NCI-H345 (cell line): ENCODE data around the gene DHRS12.

Source experiments
- DNase-seq: peaks from one replicate; lab custom pipeline; 2025; lab: John Stamatoyannopoulos, UW

DHRS12 gene, protein sequence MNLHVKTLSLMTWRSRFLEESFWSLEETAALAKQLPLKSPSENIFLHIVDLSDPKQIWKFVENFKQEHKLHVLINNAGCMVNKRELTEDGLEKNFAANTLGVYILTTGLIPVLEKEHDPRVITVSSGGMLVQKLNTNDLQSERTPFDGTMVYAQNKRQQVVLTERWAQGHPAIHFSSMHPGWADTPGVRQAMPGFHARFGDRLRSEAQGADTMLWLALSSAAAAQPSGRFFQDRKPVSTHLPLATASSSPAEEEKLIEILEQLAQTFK

DNA sequence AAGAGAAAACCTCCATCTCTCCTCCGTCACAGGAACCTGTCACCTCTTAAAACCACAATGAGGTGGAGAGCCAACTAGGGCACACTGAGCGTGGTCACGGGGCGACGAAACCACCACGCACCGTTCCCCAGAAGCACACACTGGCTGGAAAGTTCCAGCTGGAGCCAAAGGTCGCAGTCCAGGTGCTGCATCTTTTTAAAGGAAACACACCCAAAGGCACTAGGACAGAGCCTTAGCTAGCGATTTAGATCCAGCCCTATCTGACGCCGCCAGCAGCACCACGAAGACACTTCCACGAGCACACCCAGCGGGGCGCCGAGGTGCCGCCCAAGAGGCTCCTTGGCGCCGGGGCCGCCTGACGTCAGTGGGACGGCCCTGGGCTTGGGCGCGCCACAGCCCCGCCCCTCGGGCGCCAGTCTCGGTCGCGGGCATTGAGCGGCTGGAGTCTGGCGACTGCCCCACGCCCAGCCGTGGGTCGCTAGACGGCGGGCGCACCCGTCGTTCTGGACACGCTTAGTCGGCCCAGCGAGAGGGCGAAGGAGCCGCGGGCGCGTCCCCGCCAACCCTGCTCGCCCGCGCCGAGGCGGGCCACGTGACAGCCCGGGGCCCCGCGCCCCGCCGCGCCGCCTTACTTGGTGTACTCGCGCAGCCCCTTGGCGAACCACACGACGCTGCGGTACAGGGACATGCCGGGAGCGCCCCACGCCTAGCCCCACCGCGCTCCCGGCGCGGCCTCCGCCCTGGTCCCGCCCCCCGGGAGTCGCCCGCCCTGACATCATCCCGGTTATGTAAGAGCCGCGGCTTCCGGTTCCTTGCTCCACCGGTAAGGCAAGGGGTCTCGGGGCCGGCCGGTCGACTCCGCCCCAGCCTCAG lies at the start of gene DHRS12:
DHRS12 (minus strand) TSS at position 742 of the 873 bp plus-strand sequence. CDS start 4,504 bp downstream, outside the sequence.
- peak; percentile 77 for DNase-seq

DNA sequence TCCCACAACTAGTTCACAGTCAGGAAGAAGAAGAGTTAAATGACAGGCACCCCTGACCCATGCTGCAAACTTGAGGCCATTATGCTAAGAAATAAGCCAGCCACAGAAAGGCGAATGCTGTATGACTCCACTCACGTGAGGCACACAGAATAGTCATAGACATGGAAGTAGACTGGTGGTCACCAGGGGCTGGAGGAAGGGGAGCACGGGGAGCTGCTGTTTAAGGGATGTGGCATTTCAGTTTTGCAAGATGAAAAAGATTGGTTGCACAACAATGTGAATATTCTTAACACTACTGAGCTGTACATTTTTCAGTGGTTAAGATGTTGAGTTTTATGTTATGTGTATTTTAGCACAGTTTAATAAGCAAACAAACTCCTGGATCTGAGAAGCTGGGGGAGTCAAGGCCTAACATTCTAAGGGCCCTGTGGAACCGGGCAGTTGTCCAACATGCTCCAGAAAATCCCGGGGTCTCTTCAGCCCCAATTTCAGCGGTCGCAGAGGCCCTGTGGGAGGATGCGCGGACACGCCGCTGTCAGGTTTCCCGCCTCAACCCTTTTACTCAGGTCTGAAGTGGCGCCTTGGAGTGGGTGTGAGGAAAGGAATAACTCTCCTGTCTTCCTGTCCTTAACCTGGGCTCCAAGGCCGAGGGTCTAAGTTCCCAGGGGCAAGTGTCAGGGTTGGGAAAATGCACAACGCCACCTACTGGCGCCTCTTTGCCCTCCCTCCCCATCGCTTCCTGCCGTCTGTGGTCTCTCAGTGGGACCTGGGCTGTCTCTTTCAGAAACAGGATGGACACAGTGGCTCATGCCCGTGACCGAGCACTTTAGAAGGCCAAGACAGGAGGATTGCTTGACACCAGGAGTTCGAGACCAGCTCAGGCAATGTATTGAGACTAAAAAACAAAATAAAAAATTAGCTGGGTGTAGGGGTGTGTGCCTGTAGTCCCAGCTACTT lies 45.5 kb upstream of the DHRS12 start:
- no peak for DNase-seq

DNA sequence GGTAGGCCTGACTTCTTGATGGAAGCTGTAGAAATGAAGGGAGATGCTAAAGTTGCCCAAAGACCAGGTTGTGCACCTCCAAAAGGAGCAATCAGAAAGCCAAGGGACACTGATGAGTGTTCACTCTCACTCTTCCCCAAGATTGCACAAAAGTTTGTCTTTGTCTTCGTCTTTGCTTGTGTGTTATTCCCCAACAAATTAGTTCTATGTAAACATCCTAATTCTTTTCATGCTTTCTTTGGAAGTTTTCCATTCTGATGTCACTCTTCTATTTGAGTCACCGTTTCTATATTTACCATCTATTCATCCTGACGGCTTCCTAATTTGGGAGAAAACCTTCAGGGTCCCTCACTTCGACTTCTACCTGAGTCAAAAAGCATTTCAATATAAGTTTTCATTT lies 44.7 kb upstream of the DHRS12 start:
- DNase-seq = no peak

- no peak for DNase-seq
These were observed 42.8 kb upstream of the DHRS12 start for GRCh38 chr13:51846756-51847155.

DNA sequence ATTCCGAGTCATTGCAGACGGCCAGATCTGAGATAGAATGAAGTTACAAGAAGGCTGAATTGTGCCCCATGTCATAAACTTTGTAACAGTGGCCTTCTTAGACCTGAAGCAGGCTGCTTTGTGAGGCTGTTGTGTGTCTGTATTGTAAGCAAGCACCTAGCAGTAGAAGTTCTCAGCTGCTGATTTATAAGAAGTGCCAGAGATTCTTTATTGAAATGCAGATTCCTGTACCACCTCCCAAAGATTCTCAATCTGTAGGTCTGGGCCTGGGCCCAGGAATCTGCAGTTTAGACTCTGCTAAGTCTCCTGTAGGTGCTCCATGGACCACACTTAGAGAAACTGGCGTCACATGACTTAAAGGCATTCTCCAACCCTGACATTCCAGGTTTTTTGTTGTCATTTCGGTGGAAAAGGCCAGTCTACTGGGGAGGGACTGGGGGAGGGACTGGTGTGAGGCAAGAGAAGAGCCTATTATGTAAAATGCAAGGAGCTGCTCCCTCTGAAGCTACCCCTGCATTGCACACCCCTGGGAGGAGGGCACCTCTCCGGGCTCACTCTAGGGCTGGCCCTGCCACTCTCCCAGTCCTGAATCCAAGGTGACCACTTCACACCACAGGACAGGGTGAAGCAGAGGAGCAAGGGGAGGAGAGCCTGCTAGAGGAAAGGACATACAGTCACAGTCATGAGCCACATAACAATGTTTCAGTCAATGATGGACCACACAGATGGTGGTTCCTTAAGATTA lies 41.8 kb upstream of the DHRS12 start:
- no peak for DNase-seq

GRCh38 chr13:51844862-51845573 lies 41.1 kb upstream of the DHRS12 start, which contains the start of gene TMEM272:
Gene TMEM272 (minus strand): TSS chr13:51845177. CDS start chr13:51838530, 6,647 bp downstream.
- DNase-seq = peak; percentile 21

DNA sequence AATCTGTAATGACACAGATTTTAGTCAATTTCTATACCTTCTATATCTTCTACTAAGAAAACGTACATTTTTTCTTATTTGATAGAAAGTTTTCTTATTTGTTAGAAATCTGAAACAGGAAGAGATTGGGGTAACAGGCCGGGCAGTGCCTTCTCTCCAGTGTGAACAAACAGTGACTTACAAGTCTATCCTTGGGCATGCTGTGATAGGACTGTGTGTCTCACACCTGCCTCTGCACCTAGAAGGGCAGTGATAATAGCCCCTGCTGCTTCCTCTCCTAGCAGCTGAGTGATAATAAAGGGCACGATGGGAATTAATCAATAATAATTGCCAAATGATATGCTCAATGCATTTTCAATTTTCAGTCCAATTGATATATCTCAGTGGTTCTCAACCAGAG lies 39.6 kb upstream of the DHRS12 start:
- DNase-seq = no peak

- no peak for DNase-seq
These were observed 37.8 kb upstream of the DHRS12 start for GRCh38 chr13:51841732-51842131.

DNA sequence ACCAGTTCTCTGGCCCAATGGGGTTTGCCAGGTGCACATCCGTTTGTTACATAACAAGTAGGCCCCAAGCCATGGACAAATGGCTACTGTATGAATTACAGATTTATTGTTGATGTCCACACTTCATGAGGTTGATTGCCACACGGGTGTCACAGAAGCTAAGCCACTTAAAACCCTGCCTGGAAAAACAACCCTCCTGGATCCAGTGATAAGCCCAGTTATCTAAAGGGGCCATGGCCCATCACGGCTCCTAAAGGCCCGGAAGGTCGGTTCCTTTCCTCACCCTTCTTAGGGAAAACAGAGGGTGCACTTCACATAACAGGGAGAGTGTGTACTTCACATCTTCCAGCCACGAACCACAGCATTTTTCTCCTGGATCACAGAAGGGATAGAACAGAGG lies 37.0 kb upstream of the DHRS12 start:
- DNase-seq = no peak

DNA sequence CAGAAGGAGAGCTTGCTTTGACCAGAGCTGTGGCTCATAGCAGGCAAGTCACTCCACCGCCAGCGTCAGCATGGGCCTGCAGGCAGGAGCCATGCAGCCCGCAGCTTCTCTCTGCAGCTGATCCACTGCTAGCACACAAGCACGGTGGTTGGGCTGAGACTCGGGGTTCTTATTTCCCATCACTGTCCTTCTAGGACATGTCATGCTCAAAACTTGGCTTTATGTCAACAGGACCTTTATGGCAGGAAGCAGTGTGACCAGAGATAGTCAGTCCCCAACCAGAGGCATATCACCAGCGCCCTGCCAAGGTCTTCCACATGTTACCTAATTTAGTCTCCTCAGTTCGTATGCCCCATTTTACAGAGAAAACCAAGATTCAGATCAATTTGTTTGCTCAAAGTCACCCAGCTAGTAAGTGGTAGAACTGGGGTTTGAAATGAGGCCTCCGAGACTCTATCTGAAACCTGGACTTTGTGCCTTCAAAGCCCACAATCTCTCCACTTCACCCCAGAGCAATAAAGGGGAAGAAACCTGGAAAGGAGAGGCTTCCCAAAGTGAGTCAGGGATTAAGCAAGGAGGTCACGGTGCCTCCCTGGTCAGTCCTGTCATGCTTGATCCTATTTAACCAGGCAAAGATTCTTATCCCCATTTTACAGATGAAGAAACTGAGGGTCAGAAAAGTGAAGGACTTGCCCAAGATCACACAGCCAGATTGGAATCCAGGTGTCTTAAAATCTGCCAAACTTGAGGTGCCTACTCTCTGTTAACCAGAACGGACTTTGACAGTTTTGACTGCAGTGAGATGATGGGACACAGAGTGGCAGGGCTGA lies 36.0 kb upstream of the DHRS12 start:
- no peak for DNase-seq

- no peak for DNase-seq
These were observed 34.4 kb upstream of the DHRS12 start for GRCh38 chr13:51838240-51838846.

GRCh38 chr13:51837016-51837415 lies 33.1 kb upstream of the DHRS12 start:
- no peak for DNase-seq

DNA sequence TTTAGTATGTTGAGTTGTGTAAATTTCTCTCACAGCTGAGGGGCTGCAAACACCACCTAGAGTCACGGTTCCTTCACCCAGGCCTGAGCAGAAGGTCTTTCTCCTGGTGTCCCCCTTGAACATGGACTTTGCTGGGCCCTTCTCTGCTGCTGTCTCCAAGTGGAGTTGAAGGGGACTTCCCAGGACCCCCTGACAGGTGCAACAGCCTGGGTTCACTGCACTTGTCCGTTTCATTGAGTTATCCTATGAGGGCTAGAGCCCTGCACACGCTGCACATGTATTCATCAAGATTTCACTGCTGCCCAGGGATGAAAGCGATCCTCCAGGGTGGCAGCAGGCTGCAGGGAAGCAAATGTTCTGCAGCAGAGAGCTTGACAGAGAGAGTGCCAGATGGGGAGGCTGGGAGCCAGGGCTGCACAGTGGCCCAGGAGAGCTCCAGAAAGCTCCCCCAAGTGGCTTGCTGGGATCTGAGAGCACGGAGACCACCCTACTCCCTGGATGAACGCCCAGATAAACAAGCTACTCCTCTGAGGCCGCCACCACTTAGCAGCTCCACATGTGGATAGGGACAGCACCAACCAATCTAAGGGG lies 30.7 kb upstream of the DHRS12 start:
- DNase-seq = no peak

DNA sequence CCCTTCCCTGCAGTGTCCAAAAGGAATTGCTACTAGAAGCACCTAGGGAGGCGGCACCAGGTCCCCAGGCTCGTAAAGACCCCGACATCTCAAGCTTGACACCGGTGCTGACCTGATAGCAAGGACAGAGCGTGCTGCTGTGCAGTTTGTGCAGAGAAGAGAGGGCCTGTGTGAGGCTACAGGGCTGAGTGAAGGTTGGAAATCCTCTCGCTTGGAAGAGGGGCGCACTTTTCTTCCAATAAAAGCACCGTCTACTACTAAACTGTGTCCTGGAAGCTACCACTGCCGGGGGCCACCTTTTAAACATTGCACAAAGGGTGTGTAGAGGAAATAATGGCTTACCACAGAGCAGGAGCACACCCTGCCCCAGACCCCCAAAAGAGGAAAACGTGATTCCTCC lies 30.0 kb upstream of the DHRS12 start:
- DNase-seq = no peak

- DNase-seq = no peak
These were observed 28.6 kb upstream of the DHRS12 start for GRCh38 chr13:51832471-51833152.

DNA sequence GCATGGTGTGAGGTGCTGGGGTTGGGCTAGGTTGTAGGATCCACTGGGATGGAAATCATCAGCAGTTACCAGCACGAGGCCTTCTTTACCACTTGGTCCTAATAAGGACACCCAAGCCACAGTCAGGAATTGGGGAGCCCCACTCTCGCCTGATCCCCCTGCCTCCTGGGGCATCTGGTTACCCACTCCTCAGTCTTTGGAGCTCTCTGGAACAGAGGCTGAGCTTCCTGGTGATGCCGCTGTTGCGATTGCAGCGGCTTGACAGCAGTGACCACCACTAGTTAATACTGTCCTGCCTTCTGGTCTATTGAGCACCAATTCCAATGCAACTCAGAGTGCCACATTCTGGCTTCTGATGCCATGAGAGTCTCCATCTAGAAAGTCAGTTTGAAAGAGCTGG lies 27.6 kb upstream of the DHRS12 start:
- DNase-seq = no peak

- no peak for DNase-seq
These were observed 25.6 kb upstream of the DHRS12 start for GRCh38 chr13:51829568-51829899.

DNA sequence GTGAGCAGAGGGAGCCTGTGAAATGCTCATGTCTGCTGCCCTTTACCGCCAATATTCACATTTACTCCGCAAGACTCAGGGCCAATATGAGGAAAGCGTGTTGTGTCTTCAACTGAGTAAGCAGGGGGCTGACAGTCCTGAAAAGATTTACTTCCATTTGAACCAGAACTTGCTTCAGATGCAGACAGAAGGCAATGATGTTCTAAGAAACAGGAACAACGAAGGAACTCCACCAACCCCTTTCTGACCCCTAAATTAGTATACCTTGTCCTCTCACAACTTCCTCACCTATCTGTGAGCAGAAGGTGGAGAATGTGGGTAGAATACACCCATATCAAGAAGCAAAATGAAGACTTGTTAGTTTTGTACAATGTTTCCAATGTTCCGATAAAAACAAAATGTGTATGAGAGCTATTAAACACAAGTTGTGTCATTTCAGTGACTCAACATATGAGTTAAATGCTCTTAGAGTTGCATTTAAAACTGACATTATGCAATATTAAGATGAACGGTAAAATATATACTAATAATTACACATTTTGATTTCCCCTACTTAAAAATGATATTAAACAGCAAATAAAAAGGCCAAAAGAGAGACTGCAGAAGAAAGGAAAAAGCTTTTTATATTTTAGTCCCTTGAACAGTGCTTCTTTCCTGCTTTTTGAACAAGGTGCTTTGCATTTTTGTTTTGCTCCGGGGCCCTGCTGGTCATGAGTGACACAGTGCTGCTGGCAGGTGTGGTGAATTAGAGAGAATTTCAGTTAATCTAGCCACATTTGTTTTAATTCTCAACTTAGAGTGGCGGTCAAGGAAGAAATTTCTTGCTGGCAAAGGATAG lies 25.0 kb upstream of the DHRS12 start:
- no peak for DNase-seq
